Adrenal gland (tissue), 12 donors: Measurements from ENCODE around the gene FAM53B. TPM values are rescaled to one million over a fixed set of nuclear protein-coding genes. Genes with fewer than 3 reads are reported as not detected.
A peak's percentile ranks its signal among the peaks of the same experiment; 100 is the strongest.
"Not testable (repeated sequence)": the region's sequence is repeated elsewhere in the genome, so short reads cannot be mapped to it uniquely, and the experiment has no call there.

ENCODE experiments used
- DNase-seq, 7 donors: peaks; one replicate each; pipeline ENCODE4 v3.0.0-alpha.2; 2019 to 2020
- H3K27ac ChIP-seq, 5 donors: fragments of 200-600 bp; sonication (generic) in 4 of 5; 1 replicate in 3 of 5; 2 replicates in 2 of 5; pipeline versions ENCODE4 v1.5.1 to v1.8.0; 2016 to 2020; ENCODE audit warnings: mild to moderate bottlenecking in 1 of 5
- H3K27me3 ChIP-seq: fragments of 200-600 bp; 2 replicates; pipeline ENCODE4 v1.8.0; 2021
- H3K36me3 ChIP-seq, 2 donors: fragments of 200-600 bp; replicated peaks in 1 of 2; 1 replicate in 1 of 2; 2 replicates in 1 of 2; pipeline versions ENCODE4 v1.5.1 to v1.8.0; 2018 to 2022
- H3K4me1 ChIP-seq, 2 donors: fragments of 200-600 bp; replicated peaks in 1 of 2; 1 replicate in 1 of 2; 2 replicates in 1 of 2; pipeline versions ENCODE4 v1.5.1 to v1.8.0; 2018 to 2021
- H3K4me3 ChIP-seq, 4 donors: fragments of 200-600 bp; sonication (generic) in 3 of 4; one replicate each; pipeline ENCODE4 v1.5.1; 2016 to 2018
- H3K9me3 ChIP-seq, 3 donors: fragments of 200-600 bp; sonication (generic) in 1 of 3; replicated peaks in 1 of 3; 1 replicate in 2 of 3; 2 replicates in 1 of 3; pipeline versions ENCODE4 v1.5.1 to v1.8.0; 2016 to 2021
- CTCF ChIP-seq, 6 experiments: fragments of 450-650 bp in 4 of 6; fragments of 200-600 bp in 2 of 6; sonication (generic) in 1 of 6; IDR thresholded peaks; 1 replicate in 5 of 6; 2 replicates in 1 of 6; pipeline versions ENCODE4 v1.5.1 to v1.8.0; 2016 to 2021; ENCODE audit warnings: antibody characterized with exemption in 6 of 6, mild to moderate bottlenecking in 2 of 6, moderate library complexity in 1 of 6
- POLR2A ChIP-seq, 2 donors: fragments of 450-650 bp; IDR thresholded peaks; one replicate each; pipeline ENCODE4 v1.6.1; 2017; ENCODE audit warnings: antibody characterized with exemption in 2 of 2, mild to moderate bottlenecking in 2 of 2, moderate library complexity in 1 of 2
- whole genome bisulfite sequencing, 4 donors: extraction: QIAGEN DNeasy Blood & Tissue Kit in 2 of 4; methylation state at CpG; one replicate each; pipeline versions ENCODE4 v1.1.5 to v1.1.7; 2013 to 2017; 5-methylcytosine and 5-hydroxymethylcytosine counted together
- intact Hi-C, 2 donors: fragments of 100-400 bp; cut with DNase I; formaldehyde crosslinking; loops; one replicate each; pipeline versions ENCODE4 v1.14.1 to v1.15.0; 2022 to 2023
- polyA plus RNA-seq, 3 donors: library from polyadenylated mRNA; stranded (reverse); fragments of 200-250 nt in 2 of 3; fragments of 350-450 nt in 1 of 3; fragmentation: Illumina TruSeq in 1 of 3; extraction: RNeasy Lipid Tissue Mini Kit (QIAGEN cat#74804) in 1 of 3; gene quantifications; one replicate each; pipeline ENCODE4 v1.2.3, GENCODE V29; 2013 to 2014
- total RNA-seq, 9 donors: library from RNA; depleted of rRNA in 4 of 9; stranded (reverse); fragments of >200 nt in 4 of 9; fragments of 120-200 nt in 1 of 9; fragmentation: NEBNext Ultra II Directional in 1 of 9; extraction: Animal tissue kit (Norgen Biotek cat#: 25700) in 1 of 9; gene quantifications; one replicate each; pipeline versions ENCODE4 v1.1.0 to v1.2.4, GENCODE V29; 2013 to 2023
- donor health status: healthy with polysubstance abuse.
- donor health status: Bipolar disorder and iron deficiency.
- donor health status: DM: yes; HTN: yes; CAD: no.
- donor health status: DM: no; HTN: no; CAD: no.
- donor health status: DM: no; HTN: no; CAD: no.
- donor health status: DM: yes; HTN: yes; CAD: no.

FAM53B gene
- total and polyA plus RNA-seq, 12 donors, result 15.1 to 90.9 (median 65.5) TPM

- Histone ChIP-seq H3K4me1 (peaks cover 19 to 24% of the 10 kb centered on the region in 2 donors), H3K4me3 (no peak overlapping the region), H3K9me3 (no peaks in the 10 kb centered on the region), H3K36me3 (no peaks in the 10 kb centered on the region), H3K27ac (no peak overlapping the region), H3K27me3 (no peaks in the 10 kb centered on the region)
- intact Hi-C loops, result no loop called here
- WGBS, 4 donors, result 77 to 96% (median 86%) methylated on average over 4 to 5 of the region's 5 CpGs
- TF ChIP-seq CTCF (IDR thresholded peaks at IDR 0.05) (no peak), POLR2A (IDR thresholded peaks at IDR 0.05) (no peak)
- no peak for DNase-seq
Measured at GRCh38 chr10:124591123-124591495, 153.1 kb downstream of the FAM53B start.

GRCh38 chr10:124590216-124591122 is 153.7 kb downstream of the FAM53B start:
- peak in 1 of 7 donors; percentile 30 for DNase-seq
- intact Hi-C loops, result no loop called here
- Histone ChIP-seq H3K4me1 (peaks cover 19 to 24% of the 10 kb centered on the region in 2 donors), H3K9me3 (no peaks in the 10 kb centered on the region), H3K27me3 (no peaks in the 10 kb centered on the region), H3K4me3 (no peak overlapping the region), H3K27ac (no peak overlapping the region), H3K36me3 (no peaks in the 10 kb centered on the region)
- TF ChIP-seq POLR2A (IDR thresholded peaks at IDR 0.05) (no peak), CTCF (IDR thresholded peaks at IDR 0.05) (no peak)
- 83 to 92% (median 87%) methylated on average over 7 to 23 of the region's 23 CpGs for WGBS, 4 donors

- no peaks in the 10 kb centered on the region for H3K27me3 ChIP-seq
- peak overlapping the region in 4 of 5 donors; percentile 17 to 80 (median 56) for H3K27ac ChIP-seq
- H3K4me3 ChIP-seq, result no peak overlapping the region
- intact Hi-C loops, result no loop called here
- 48 to 78% (median 71%) methylated on average over 20 to 24 of the region's 24 CpGs for WGBS, 4 donors
- TF ChIP-seq POLR2A (IDR thresholded peaks at IDR 0.05), result no peak
- TF ChIP-seq CTCF (IDR thresholded peaks at IDR 0.05), result no peak
- no peaks in the 10 kb centered on the region for H3K9me3 ChIP-seq
- no peaks in the 10 kb centered on the region for H3K36me3 ChIP-seq
- peaks cover 19 to 24% of the 10 kb centered on the region in 2 donors for H3K4me1 ChIP-seq
- DNase-seq, result peak in 6 of 7 donors; percentile 42 to 68 (median 52)
Measured at GRCh38 chr10:124589491-124590041, 154.6 kb downstream of the FAM53B start.

- Histone ChIP-seq H3K36me3 (no peaks in the 10 kb centered on the region), H3K4me3 (no peak overlapping the region), H3K9me3 (no peaks in the 10 kb centered on the region), H3K27me3 (no peaks in the 10 kb centered on the region), H3K4me1 (peaks cover 19 to 24% of the 10 kb centered on the region in 2 donors), H3K27ac (peak overlapping the region in 4 of 5 donors; percentile 43 to 80 (median 64))
- 9 to 27% (median 11%) methylated on average over 7 to 15 of the region's 15 CpGs for WGBS, 4 donors
- DNase-seq, result peak; percentile 79 to 95 (median 90)
- intact Hi-C loops, result no loop called here
- no peak for TF ChIP-seq CTCF (IDR thresholded peaks at IDR 0.05)
- peak in 1 of 2 donors; percentile 53 for TF ChIP-seq POLR2A (IDR thresholded peaks at IDR 0.05)
Measured at GRCh38 chr10:124588736-124589490, 155.3 kb downstream of the FAM53B start.

GRCh38 chr10:124588341-124588735 is 155.8 kb downstream of the FAM53B start:
- peaks cover 19 to 24% of the 10 kb centered on the region in 2 donors for H3K4me1 ChIP-seq
- H3K27ac ChIP-seq, result peak overlapping the region in 3 of 5 donors; percentile 59 to 80 (median 69)
- H3K27me3 ChIP-seq, H3K9me3 ChIP-seq, intact Hi-C loops, H3K36me3 ChIP-seq, H3K4me3 ChIP-seq: not testable (repeated sequence)
- 62 to 75% (median 65%) methylated on average over 6 of the region's 6 CpGs for WGBS, 4 donors
- peak in 1 of 7 donors; percentile 17 for DNase-seq
